Natural killer cell (primary cell): ENCODE data around the gene RFX6. TPM values are rescaled to one million over a fixed set of nuclear protein-coding genes. Genes with fewer than 3 reads are reported as not detected.

ENCODE experiments used
- ATAC-seq, 3 donors: fragments of 150-1000 bp in 2 of 3; fragments of 200-7000 bp in 1 of 3; cut with Tn5 transposase; 1 replicate in 1 of 3; 2 replicates in 2 of 3; pipeline ENCODE4 v1.10.0; 2021; ENCODE audit warnings: mild to moderate bottlenecking in 2 of 3, moderate library complexity in 2 of 3
- DNase-seq, 2 donors: peaks; one replicate each; pipeline versions ENCODE4 v3.0.0 to v3.0.0-alpha.2; 2013 to 2021; ENCODE audit warnings: mixed read lengths in 1 of 2
- H3K27ac ChIP-seq: one replicate; pipeline ENCODE4 v1.5.1; 2013; ENCODE audit warnings: mild to moderate bottlenecking, low read length
- H3K27me3 ChIP-seq: one replicate; pipeline ENCODE4 v1.6.1; 2013; ENCODE audit warnings: low read length; ENCODE audit not compliant: control insufficient read depth, insufficient read depth
- H3K36me3 ChIP-seq: one replicate; pipeline ENCODE4 v1.6.1; 2013; ENCODE audit warnings: low read length; ENCODE audit not compliant: control insufficient read depth, insufficient read depth
- H3K4me1 ChIP-seq: one replicate; pipeline ENCODE4 v1.6.1; 2013; ENCODE audit warnings: low read length; ENCODE audit not compliant: control insufficient read depth, insufficient read depth
- H3K4me3 ChIP-seq: one replicate; pipeline ENCODE4 v1.5.1; 2013; ENCODE audit warnings: low read length
- H3K9me3 ChIP-seq: one replicate; pipeline ENCODE4 v1.6.1; 2013; ENCODE audit warnings: low read length; ENCODE audit not compliant: control insufficient read depth, insufficient read depth
- H3K27ac Mint-ChIP-seq, 2 donors: one replicate each; pipeline ENCODE4 v1.8.0; 2022; ENCODE audit warnings: mild to moderate bottlenecking in 2 of 2, mixed read lengths in 2 of 2, moderate library complexity in 1 of 2
- H3K27me3 Mint-ChIP-seq, 2 donors: one replicate each; pipeline ENCODE4 v1.8.0; 2022; ENCODE audit warnings: low read depth in 2 of 2, mixed read lengths in 2 of 2
- H3K36me3 Mint-ChIP-seq: one replicate; pipeline ENCODE4 v1.8.0; 2022; ENCODE audit warnings: mixed read lengths
- H3K4me1 Mint-ChIP-seq, 2 donors: one replicate each; pipeline ENCODE4 v1.8.0; 2022; ENCODE audit warnings: mixed read lengths in 2 of 2
- H3K4me3 Mint-ChIP-seq: one replicate; pipeline ENCODE4 v1.8.0; 2022; ENCODE audit warnings: mild to moderate bottlenecking, moderate library complexity, mixed read lengths
- H3K9me3 Mint-ChIP-seq, 2 donors: one replicate each; pipeline ENCODE4 v1.8.0; 2022; ENCODE audit warnings: mixed read lengths in 2 of 2
- WGBS: methylation state at CpG from one replicate; pipeline ENCODE4 v1.1.7; 2013; ENCODE audit warnings: missing lambda C conversion rate; ENCODE audit not compliant: insufficient coverage; 5-methylcytosine and 5-hydroxymethylcytosine counted together
- intact Hi-C: fragments of 100-400 bp; cut with micrococcal nuclease; formaldehyde crosslinking; loops from one replicate; pipeline ENCODE4 v1.14.2; 2022
- total RNA-seq, 4 donors: library from RNA; stranded (reverse); fragments of 120-200 nt in 1 of 4; gene quantifications; one replicate each; pipeline versions ENCODE4 v1.2.3 to v1.2.4, GENCODE V29; 2013 to 2022
- TF ChIP-seq, protein P1 (sequence below): fragments of 200-600 bp; IDR thresholded peaks from one replicate; pipeline ENCODE4 v1.8.0; 2022; ENCODE audit warnings: antibody characterized with exemption

RFX6 gene
- total RNA-seq, 3 donors from 2014 or later (not counting 1 experiment from before 2014, with no cell fraction given): not detected

DNA sequence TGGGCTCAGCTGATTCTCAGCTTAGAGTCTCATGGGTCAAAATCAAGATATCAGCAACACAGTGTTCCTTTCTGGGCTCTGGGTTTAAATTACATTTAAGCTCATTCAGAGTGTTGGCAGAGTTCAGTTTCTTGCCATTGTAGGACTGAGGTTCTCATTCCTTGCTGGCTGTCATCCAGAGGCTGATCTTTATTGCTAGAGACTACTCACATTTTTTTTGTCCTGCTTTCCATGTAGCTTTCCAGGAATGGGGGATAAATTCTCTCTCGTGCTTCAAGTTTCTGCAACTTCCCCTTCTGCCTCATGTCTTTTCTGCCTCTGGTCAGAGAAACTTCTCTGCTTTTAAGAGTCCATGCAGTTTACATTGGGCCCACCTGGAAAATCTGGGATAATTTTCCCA is 86.9 kb downstream of the RFX6 start:
- 47% methylated on average over 1 of the region's 1 CpG for WGBS
- Mint-ChIP-seq H3K27me3 (peaks cover 0 to 3% of the 10 kb centered on the region in 2 donors), H3K36me3 (no peaks in the 10 kb centered on the region), H3K9me3 (peaks cover 0 to 2% of the 10 kb centered on the region in 2 donors), H3K4me3 (no peak overlapping the region), H3K4me1 (no peaks in the 10 kb centered on the region), H3K27ac (no peak overlapping the region)
- Histone ChIP-seq H3K9me3 (no peaks in the 10 kb centered on the region), H3K4me1 (no peaks in the 10 kb centered on the region), H3K36me3 (no peaks in the 10 kb centered on the region), H3K4me3 (no peak overlapping the region), H3K27me3 (no peaks in the 10 kb centered on the region), H3K27ac (no peak overlapping the region)
- TF ChIP-seq, protein P1, sequence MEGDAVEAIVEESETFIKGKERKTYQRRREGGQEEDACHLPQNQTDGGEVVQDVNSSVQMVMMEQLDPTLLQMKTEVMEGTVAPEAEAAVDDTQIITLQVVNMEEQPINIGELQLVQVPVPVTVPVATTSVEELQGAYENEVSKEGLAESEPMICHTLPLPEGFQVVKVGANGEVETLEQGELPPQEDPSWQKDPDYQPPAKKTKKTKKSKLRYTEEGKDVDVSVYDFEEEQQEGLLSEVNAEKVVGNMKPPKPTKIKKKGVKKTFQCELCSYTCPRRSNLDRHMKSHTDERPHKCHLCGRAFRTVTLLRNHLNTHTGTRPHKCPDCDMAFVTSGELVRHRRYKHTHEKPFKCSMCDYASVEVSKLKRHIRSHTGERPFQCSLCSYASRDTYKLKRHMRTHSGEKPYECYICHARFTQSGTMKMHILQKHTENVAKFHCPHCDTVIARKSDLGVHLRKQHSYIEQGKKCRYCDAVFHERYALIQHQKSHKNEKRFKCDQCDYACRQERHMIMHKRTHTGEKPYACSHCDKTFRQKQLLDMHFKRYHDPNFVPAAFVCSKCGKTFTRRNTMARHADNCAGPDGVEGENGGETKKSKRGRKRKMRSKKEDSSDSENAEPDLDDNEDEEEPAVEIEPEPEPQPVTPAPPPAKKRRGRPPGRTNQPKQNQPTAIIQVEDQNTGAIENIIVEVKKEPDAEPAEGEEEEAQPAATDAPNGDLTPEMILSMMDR: no peak
- ATAC-seq (no peak), DNase-seq (no peak)
- intact Hi-C loops: no loop called here

DNA sequence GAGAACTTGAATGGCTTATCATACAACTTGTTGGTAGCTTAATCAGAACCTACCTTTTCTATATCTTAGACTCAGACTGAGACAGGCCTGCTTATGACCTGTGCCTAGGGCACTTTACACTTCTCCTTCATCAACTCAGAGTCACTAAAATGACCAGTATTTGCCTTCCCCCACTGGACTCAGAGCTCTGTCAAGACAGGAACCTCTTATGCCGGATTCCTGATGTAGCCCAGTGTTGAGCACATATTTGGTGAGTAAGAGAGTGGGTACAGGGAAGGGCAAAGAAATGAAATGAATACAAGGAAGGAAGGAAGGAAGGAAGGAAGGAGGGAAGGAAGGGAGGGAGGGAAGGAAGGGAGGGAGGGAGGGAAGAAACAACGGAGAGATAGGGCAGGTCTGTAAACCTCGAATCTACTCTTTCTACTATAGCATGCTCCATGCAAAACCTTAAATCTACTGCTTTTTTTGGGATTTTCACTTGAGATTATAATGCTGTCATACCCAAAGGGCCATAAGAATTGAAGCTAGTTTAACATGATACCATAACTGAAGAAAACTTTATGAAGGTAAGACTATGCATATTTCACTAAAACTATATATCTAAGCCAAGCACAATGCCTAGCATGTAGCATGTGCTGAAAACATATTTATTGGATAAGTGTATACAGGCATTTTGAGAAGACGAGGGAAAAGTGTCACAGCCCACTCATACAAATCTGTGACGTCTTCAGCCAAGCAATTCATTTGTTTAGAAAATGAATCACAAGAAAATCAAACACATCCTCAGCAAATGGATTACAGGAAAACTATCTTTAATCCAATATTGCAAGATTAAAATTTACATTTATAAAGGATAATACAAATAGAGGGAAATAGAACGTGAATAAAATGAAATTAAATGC is 89.9 kb downstream of the RFX6 start:
- no peaks in the 10 kb centered on the region for H3K36me3 Mint-ChIP-seq
- ATAC-seq (no peak), DNase-seq (no peak)
- TF ChIP-seq, protein P1: no peak
- intact Hi-C loops: no loop called here
- H3K9me3 Mint-ChIP-seq: peaks cover 0 to 1% of the 10 kb centered on the region in 2 donors
- Histone ChIP-seq H3K36me3 (no peaks in the 10 kb centered on the region), H3K27me3 (no peaks in the 10 kb centered on the region), H3K27ac (no peak overlapping the region), H3K9me3 (no peaks in the 10 kb centered on the region), H3K4me1 (no peaks in the 10 kb centered on the region), H3K4me3 (no peak overlapping the region)
- no peak overlapping the region for H3K4me3 Mint-ChIP-seq
- H3K27me3 Mint-ChIP-seq: peaks cover 0 to 3% of the 10 kb centered on the region in 2 donors
- no peak overlapping the region for H3K27ac Mint-ChIP-seq
- 79% methylated on average over 1 of the region's 6 CpGs for WGBS
- H3K4me1 Mint-ChIP-seq: no peaks in the 10 kb centered on the region

DNA sequence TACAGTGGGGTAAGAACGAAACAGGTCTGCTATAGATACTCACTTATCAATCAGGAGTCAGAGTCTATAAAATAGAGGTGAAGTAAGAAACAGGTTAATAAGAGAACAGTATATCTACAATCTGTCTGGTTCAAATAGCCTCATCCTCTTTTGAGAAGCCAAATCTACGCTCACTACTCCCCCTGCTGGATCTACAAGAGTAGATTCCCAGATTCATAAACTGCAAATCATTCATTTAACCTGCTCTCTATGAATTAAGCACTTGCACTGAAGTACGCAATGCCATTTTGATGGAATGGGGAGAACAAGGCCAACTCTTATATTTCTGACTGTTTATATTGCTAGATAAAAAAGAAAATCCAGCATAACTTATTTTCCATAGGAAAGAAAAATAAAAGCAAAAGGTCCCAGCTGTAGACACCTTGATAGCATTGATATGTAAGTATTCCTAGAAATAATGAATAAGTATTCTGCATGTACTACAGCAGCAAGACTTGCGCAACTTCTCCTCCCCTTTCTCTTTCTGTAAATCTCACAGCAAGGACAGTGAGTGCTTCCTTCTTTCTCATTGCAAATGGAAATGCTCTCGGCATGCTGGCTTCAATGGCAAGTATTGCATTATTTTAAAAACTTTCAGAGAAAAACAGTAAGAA is 92.3 kb downstream of the RFX6 start:
- ATAC-seq: no peak
- H3K27ac Mint-ChIP-seq: no peak overlapping the region

More for the DNA sequence above, 92.3 kb downstream of the RFX6 start:
- H3K4me3 ChIP-seq: no peak overlapping the region
- Mint-ChIP-seq H3K9me3 (no peaks in the 10 kb centered on the region), H3K27me3 (peaks cover 0 to 3% of the 10 kb centered on the region in 2 donors), H3K4me3 (no peak overlapping the region), H3K36me3 (no peaks in the 10 kb centered on the region), H3K4me1 (no peaks in the 10 kb centered on the region)
- TF ChIP-seq, protein P1: no peak
- intact Hi-C loops: no loop called here
- DNase-seq: peak in 1 of 2 donors; percentile 26
- no peaks in the 10 kb centered on the region for H3K4me1 ChIP-seq
- 33% methylated on average over 3 of the region's 5 CpGs for WGBS
- H3K36me3 ChIP-seq: no peaks in the 10 kb centered on the region
- no peaks in the 10 kb centered on the region for H3K27me3 ChIP-seq
- no peak overlapping the region for H3K27ac ChIP-seq
- no peaks in the 10 kb centered on the region for H3K9me3 ChIP-seq
